ENCODE data around the gene SPATA16. TPM values are rescaled to one million over a fixed set of nuclear protein-coding genes. Genes with fewer than 3 reads are reported as not detected.
A peak's percentile ranks its signal among the peaks of the same experiment; 100 is the strongest.
"Not testable (repeated sequence)": the region's sequence is repeated elsewhere in the genome, so short reads cannot be mapped to it uniquely, and the experiment has no call there.

SPATA16 gene
- total RNA-seq, 1 donor from 2014 or later: not detected

GRCh38 chr3:173064631-173065030, 76.4 kb downstream of the SPATA16 start:
- no peak for DNase-seq (ENCODE audit: low read depth in 2 of 2)

- DNase-seq (ENCODE audit: low read depth in 2 of 2): no peak
These were observed 82.8 kb downstream of the SPATA16 start for GRCh38 chr3:173058229-173058628.

DNA sequence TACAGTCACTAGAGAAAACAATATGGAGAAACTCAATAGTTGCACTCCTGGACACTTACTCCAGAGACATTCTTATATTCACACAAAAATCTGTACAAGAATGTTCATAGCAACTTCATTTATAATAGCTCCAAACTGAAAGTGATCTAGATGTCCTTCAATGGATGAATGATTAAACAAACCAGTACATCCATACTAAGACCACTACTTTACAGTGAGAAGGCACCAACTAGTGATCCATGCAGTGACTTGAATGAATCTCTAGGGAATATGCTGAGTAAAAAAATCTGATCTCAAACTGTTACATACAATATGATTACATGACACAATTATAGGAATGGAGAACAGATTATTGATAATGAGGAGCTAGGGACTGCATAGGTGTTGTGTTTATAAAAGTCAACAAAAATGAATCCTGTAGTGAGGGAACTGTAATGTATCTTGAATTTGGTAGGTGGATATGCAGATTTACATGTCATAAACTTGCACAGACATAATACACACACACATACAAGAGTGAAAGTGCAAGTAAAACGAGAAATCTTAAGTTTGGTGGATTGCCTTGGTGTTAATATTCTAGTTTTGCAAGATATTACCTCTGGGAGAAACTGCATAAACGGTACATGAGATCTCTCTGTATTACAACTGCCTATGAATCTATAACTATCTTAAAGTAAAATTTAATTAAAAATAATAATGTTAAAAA, 85.7 kb downstream of the SPATA16 start:
- DNase-seq (ENCODE audit: low read depth in 2 of 2): no peak

- no peak for DNase-seq (ENCODE audit: low read depth in 2 of 2)
These were observed 91.7 kb downstream of the SPATA16 start for GRCh38 chr3:173049360-173049759.

- DNase-seq (ENCODE audit: low read depth in 2 of 2): peak; percentile 11 to 41
These were observed 95.2 kb downstream of the SPATA16 start for GRCh38 chr3:173045770-173046382.

- DNase-seq (ENCODE audit: low read depth in 2 of 2): no peak
These were observed 96.0 kb downstream of the SPATA16 start for GRCh38 chr3:173044998-173045397.

- DNase-seq (ENCODE audit: low read depth in 2 of 2): no peak
These were observed 97.3 kb downstream of the SPATA16 start for GRCh38 chr3:173043757-173044156.

DNA sequence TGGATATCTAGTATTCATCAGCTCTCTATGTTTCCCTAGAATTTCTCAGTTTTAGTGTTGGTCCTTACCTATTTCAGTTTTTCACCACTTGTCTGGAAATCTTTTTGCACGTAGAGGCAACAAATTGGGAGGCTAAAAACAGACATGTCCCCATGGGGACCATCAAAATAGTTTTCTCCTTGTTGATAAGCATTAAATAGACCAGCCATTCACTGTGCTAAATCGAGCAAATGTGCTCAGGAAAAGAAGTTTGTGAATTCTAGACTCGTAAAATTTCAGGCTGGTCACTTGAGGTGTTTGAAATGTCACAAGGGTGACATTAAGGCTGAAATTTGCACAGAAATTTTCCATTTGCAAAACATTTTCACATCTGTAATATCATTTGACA, 102.6 kb downstream of the SPATA16 start:
- no peak for DNase-seq (ENCODE audit: low read depth in 2 of 2)

DNA sequence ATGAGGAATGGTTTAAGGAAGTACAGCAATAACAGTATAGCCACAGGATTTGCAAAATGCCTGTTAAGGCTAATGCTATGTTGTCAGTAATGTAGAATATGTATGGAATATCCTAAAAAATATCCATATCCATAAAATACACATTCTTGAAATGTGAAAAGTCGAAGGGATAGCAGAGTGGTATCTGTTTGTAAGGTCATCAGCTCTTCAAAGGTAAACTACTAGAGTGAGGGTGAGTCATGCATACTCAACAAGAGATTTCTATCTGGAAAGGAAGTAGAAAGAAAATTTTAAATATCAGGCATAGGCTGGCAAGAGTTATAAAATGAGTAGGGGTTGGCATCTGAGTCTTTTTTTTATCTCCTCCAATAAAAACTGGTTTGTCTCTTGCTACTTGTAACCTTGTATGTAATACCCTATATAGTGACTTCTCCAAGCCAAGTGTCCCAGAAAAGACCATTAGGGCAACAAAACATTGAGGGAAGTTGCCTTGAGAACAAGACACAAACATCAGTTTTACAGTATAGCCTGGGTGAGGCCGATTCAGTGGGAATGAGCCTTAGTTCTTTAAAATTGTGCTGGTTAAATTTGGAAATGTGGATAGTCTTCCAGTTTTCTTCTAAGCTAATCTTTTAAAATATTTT, 103.1 kb downstream of the SPATA16 start:
- no peak for DNase-seq (ENCODE audit: low read depth in 2 of 2)

GRCh38 chr3:173030273-173030672, 110.8 kb downstream of the SPATA16 start:
- no peak for DNase-seq (ENCODE audit: low read depth in 2 of 2)

DNA sequence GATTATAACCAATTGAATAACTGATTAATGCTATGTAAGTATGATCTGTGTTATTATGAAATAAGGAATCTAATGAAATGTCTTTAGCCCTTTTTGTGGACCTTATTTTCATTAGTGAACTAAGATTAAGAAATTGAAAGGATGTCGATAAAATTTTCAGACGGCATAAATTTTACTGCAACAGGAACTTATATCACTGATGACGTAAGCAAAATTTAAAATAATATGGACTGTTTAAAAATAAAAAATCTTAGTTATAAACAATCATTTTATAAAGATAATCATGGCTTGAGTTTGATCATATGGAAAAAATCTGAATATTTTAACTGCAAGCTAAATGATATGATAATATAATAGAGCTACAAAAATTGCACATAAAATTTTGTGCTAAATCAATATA, 112.7 kb downstream of the SPATA16 start:
- no peak for DNase-seq (ENCODE audit: low read depth in 2 of 2)

- DNase-seq (ENCODE audit: low read depth in 2 of 2): no peak
These were observed 113.6 kb downstream of the SPATA16 start for GRCh38 chr3:173027429-173027828.

GRCh38 chr3:173025941-173026340, 115.1 kb downstream of the SPATA16 start:
- no peak for DNase-seq (ENCODE audit: low read depth in 2 of 2)

DNA sequence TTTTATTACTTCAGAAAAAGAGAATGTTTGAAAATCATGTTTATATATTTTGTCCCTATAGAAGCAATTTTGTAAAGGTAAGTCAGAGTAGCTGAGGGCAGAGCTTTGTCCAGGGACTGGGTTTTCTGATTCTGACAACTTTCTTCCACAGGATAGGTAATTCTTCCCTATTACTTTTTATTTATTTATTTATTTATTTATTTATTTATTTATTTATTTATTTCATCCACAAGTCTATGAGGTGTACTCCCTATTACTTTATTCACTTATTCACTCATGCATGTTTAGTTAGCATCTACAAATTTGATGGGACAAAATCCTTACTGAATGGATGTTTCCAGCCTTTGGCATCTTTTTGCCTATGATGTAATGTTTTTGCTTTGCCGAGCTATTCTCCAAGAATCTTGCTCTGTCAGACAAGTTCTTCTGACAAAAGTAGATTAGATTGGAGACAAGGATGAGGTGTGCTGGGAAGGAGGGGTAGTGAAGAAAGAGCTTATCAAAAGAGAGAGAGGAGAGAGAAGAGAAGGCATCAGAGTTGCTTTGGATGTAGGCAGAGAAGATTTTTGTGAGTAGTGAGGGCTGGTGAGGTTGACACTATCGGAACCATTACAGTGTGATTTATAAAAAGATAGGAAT, 119.4 kb downstream of the SPATA16 start:
- no peak for DNase-seq (ENCODE audit: low read depth in 2 of 2)

GRCh38 chr3:173020128-173020527, 120.9 kb downstream of the SPATA16 start:
- DNase-seq (ENCODE audit: low read depth in 2 of 2): not testable (repeated sequence)

DNA sequence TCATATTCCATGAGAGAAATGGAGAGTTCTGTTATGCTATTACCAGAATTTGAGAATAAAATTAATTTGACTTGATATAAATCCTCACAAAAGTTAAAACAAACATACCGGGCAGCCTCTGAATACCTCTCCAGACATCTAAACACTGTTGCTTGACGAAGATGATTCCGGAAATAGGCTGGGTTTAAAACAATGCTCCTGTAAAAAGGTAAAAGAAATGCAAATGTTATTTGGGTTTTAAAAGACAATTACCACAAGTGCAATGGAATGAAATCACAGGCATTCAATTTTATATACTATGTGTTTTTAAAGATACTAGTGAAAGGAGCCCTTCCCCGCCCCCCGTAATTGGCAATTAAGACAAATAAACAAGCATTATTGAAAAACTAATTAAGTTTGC, 121.7 kb downstream of the SPATA16 start:
- DNase-seq (ENCODE audit: low read depth in 2 of 2): no peak

DNA sequence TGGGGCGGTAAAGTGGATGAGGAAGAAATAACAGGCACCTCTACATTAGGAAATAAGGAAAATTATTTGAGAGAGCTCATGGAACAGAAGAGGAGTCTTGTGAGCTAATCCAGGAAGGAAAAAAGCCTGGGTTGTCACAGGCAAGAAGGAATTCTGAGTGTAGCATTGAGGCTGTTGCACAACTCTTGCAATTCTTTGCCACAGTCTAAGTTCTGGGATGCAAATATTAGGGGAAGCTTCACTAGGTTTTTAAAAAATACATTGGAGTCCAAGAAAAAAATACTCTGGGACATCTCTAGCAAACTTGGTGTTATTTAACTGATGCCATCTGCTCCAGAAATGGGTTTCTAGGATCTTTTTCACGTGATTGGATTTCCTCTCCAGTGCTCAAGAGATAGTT, 122.3 kb downstream of the SPATA16 start:
- DNase-seq (ENCODE audit: low read depth in 2 of 2): no peak

GRCh38 chr3:173013219-173013832, 127.7 kb downstream of the SPATA16 start:
- no peak for DNase-seq (ENCODE audit: low read depth in 2 of 2)

DNA sequence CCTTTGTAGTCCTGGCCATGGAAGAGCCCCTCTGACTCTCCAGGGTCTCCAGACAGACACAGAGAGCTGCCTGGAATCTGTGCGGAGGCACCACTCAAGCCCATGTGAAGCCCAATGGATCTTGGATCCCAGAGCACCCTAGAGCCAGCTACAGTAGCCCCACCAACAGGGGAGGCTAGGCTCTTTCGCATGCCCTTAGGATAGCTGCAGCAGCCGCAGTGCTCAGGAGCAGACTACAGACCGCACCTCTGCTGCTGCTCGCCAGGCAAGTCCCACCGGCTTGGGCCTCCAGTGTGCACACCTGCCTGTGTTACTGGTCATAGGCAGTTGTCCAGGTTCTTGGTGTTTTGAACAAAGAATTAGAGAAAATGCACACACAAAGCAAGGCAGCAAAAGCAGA, 131.6 kb downstream of the SPATA16 start:
- no peak for DNase-seq (ENCODE audit: low read depth in 2 of 2)

- DNase-seq (ENCODE audit: low read depth in 2 of 2): no peak
These were observed 132.1 kb downstream of the SPATA16 start for GRCh38 chr3:173008978-173009377.

- DNase-seq (ENCODE audit: low read depth in 2 of 2): no peak
These were observed 133.8 kb downstream of the SPATA16 start for GRCh38 chr3:173007079-173007723.
